ENCODE data around the gene TOP1.

Gene TOP1

GRCh38 chr20:41085606-41086005 lies 57.0 kb downstream of the TOP1 start:
- H3K36me3 ChIP-seq (ENCODE audit: insufficient read depth, low read length), result peaks cover 91% of the 10 kb centered on the region
- H3K27ac ChIP-seq (ENCODE audit: low read length), result no peak overlapping the region
- no peak for TF ChIP-seq EZH2 (IDR thresholded peaks at IDR 0.05; ENCODE audit: borderline replicate concordance, low read depth, low read length, severe bottlenecking)
- no peak for TF ChIP-seq CTCF (IDR thresholded peaks at IDR 0.05; ENCODE audit: borderline replicate concordance, extremely low read depth, low read length, poor library complexity, severe bottlenecking)
- no peak overlapping the region for H3K9ac ChIP-seq (ENCODE audit: low read depth, low read length)
- no peak overlapping the region for H3K4me2 ChIP-seq (ENCODE audit: insufficient read depth, low read length)
- H2AFZ ChIP-seq (ENCODE audit: low read depth, low read length), result no peak overlapping the region
- ATAC-seq (ENCODE audit: insufficient read depth, low read depth) (no peak), DNase-seq (no peak)
- no peaks in the 10 kb centered on the region for H3K9me3 ChIP-seq (ENCODE audit: insufficient read depth, low read length, severe bottlenecking)
- H3K79me2 ChIP-seq (ENCODE audit: insufficient read depth, low read length), result 0 out of 2 replicates have a peak, but pooled peaks cover 5% of the 10 kb centered on the region
- H3K4me1 ChIP-seq (ENCODE audit: insufficient read depth, low read length), result no peaks in the 10 kb centered on the region
- no peaks in the 10 kb centered on the region for H3K27me3 ChIP-seq (ENCODE audit: insufficient read depth, low read length, poor library complexity)
- H4K20me1 ChIP-seq (ENCODE audit: insufficient read depth, low read length), result 0 out of 2 replicates have a peak, but pooled peaks cover 3% of the 10 kb centered on the region
- H3K4me3 ChIP-seq (ENCODE audit: low read depth in 1 of 2, low read length in 2 of 2), result no peak overlapping the region

GRCh38 chr20:41086402-41087324 lies 58.0 kb downstream of the TOP1 start:
- DNase-seq (no peak), ATAC-seq (ENCODE audit: insufficient read depth, low read depth) (0 out of 3 replicates have a peak, but pooled peaks have one; percentile 29)
- 0 out of 2 replicates have a peak, but pooled peaks cover 3% of the 10 kb centered on the region for H4K20me1 ChIP-seq (ENCODE audit: insufficient read depth, low read length)
- no peaks in the 10 kb centered on the region for H3K27me3 ChIP-seq (ENCODE audit: insufficient read depth, low read length, poor library complexity)
- no peak overlapping the region for H3K4me3 ChIP-seq (ENCODE audit: low read depth in 1 of 2, low read length in 2 of 2)
- no peaks in the 10 kb centered on the region for H3K4me1 ChIP-seq (ENCODE audit: insufficient read depth, low read length)
- no peak overlapping the region for H3K9ac ChIP-seq (ENCODE audit: low read depth, low read length)
- no peak overlapping the region for H3K4me2 ChIP-seq (ENCODE audit: insufficient read depth, low read length)
- no peak overlapping the region for H2AFZ ChIP-seq (ENCODE audit: low read depth, low read length)
- no peaks in the 10 kb centered on the region for H3K79me2 ChIP-seq (ENCODE audit: insufficient read depth, low read length)
- H3K27ac ChIP-seq (ENCODE audit: low read length), result no peak overlapping the region
- H3K9me3 ChIP-seq (ENCODE audit: insufficient read depth, low read length, severe bottlenecking), result no peaks in the 10 kb centered on the region
- TF ChIP-seq CTCF (IDR thresholded peaks at IDR 0.05; ENCODE audit: borderline replicate concordance, extremely low read depth, low read length, poor library complexity, severe bottlenecking) (no peak), EZH2 (IDR thresholded peaks at IDR 0.05; ENCODE audit: borderline replicate concordance, low read depth, low read length, severe bottlenecking) (no peak)
- H3K36me3 ChIP-seq (ENCODE audit: insufficient read depth, low read length), result peaks cover 86% of the 10 kb centered on the region

GRCh38 chr20:41087325-41087685 lies 58.7 kb downstream of the TOP1 start:
- Histone ChIP-seq H3K9ac (ENCODE audit: low read depth, low read length) (no peak overlapping the region), H3K4me2 (ENCODE audit: insufficient read depth, low read length) (no peak overlapping the region), H4K20me1 (ENCODE audit: insufficient read depth, low read length) (0 out of 2 replicates have a peak, but pooled peaks cover 3% of the 10 kb centered on the region), H3K79me2 (ENCODE audit: insufficient read depth, low read length) (no peaks in the 10 kb centered on the region), H3K4me1 (ENCODE audit: insufficient read depth, low read length) (no peaks in the 10 kb centered on the region), H3K27ac (ENCODE audit: low read length) (no peak overlapping the region), H3K4me3 (ENCODE audit: low read depth in 1 of 2, low read length in 2 of 2) (no peak overlapping the region), H2AFZ (ENCODE audit: low read depth, low read length) (no peak overlapping the region), H3K9me3 (ENCODE audit: insufficient read depth, low read length, severe bottlenecking) (no peaks in the 10 kb centered on the region), H3K36me3 (ENCODE audit: insufficient read depth, low read length) (peaks cover 86% of the 10 kb centered on the region), H3K27me3 (ENCODE audit: insufficient read depth, low read length, poor library complexity) (no peaks in the 10 kb centered on the region)
- ATAC-seq (ENCODE audit: insufficient read depth, low read depth) (no peak), DNase-seq (no peak)
- TF ChIP-seq EZH2 (IDR thresholded peaks at IDR 0.05; ENCODE audit: borderline replicate concordance, low read depth, low read length, severe bottlenecking) (no peak), CTCF (IDR thresholded peaks at IDR 0.05; ENCODE audit: borderline replicate concordance, extremely low read depth, low read length, poor library complexity, severe bottlenecking) (no peak)
